Epithelial cell of proximal tubule (primary cell): Measurements from ENCODE around the gene RERE. TPM values are rescaled to one million over a fixed set of nuclear protein-coding genes. Genes with fewer than 3 reads are reported as not detected.

Experiments
- DNase-seq: peaks from one replicate; pipeline ENCODE4 v3.0.0-alpha.2; 2011; ENCODE audit warnings: low read depth
- H3K4me3 ChIP-seq: 2 replicates; pipeline ENCODE4 v1.5.1; 2011; ENCODE audit warnings: low read depth, mild to moderate bottlenecking, low read length
- CTCF ChIP-seq: conservative IDR thresholded peaks from 2 replicates; pipeline ENCODE4 v1.5.1; 2012; ENCODE audit warnings: low read depth, mild to moderate bottlenecking, low read length
- total RNA-seq: library from RNA; depleted of rRNA; stranded (reverse); fragments of >200 nt; gene quantifications from 2 replicates; pipeline ENCODE4 v1.2.3, GENCODE V29; 2015

The RERE gene
- total RNA-seq, 1 donor from 2014 or later: 18.0 TPM

GRCh38 chr1:8358897-8359616, 458.4 kb downstream of the RERE start:
- TF ChIP-seq CTCF: no peak
- no peak for DNase-seq
- H3K4me3 ChIP-seq: no peak overlapping the region

GRCh38 chr1:8358241-8358896, 459.1 kb downstream of the RERE start:
- DNase-seq: no peak
- H3K4me3 ChIP-seq: no peak overlapping the region
- TF ChIP-seq CTCF: no peak

- no peak for TF ChIP-seq CTCF
- DNase-seq: no peak
- H3K4me3 ChIP-seq: no peak overlapping the region
These were observed 459.9 kb downstream of the RERE start for GRCh38 chr1:8357329-8358101.

- no peak for DNase-seq
- no peak for TF ChIP-seq CTCF
- H3K4me3 ChIP-seq: no peak overlapping the region
These were observed 460.9 kb downstream of the RERE start for GRCh38 chr1:8356256-8357209.

- no peak for TF ChIP-seq CTCF
- no peak overlapping the region for H3K4me3 ChIP-seq
- DNase-seq: no peak
These were observed 461.8 kb downstream of the RERE start for GRCh38 chr1:8355439-8356255.

- no peak for DNase-seq
- no peak overlapping the region for H3K4me3 ChIP-seq
- no peak for TF ChIP-seq CTCF
These were observed 463.4 kb downstream of the RERE start for GRCh38 chr1:8354038-8354437.
